Activated CD8-positive, alpha-beta memory T cell treated with anti-CD3 and anti-CD28 coated beads for 1 hour (primary cell): ENCODE measurements around the gene SYT1.

Experiments
- DNase-seq, 2 donors: peaks; one replicate each; pipeline ENCODE4 v3.0.0-alpha.2; 2020; ENCODE audit warnings: low read depth in 1 of 2; ENCODE audit errors: extremely low read depth in 1 of 2

SYT1 gene

GRCh38 chr12:78891646-78892353, 27.2 kb downstream of the SYT1 start:
- no peak for DNase-seq

- no peak for DNase-seq
These were observed 33.8 kb downstream of the SYT1 start for GRCh38 chr12:78898416-78898815.

- DNase-seq: no peak
These were observed 50.3 kb downstream of the SYT1 start for GRCh38 chr12:78914859-78915331.

GRCh38 chr12:78916845-78917480, 52.4 kb downstream of the SYT1 start:
- no peak for DNase-seq

- DNase-seq: no peak
These were observed 52.9 kb downstream of the SYT1 start for GRCh38 chr12:78917513-78917912.

- DNase-seq: no peak
These were observed 53.7 kb downstream of the SYT1 start for GRCh38 chr12:78918268-78918667.

GRCh38 chr12:78928200-78929074, 63.9 kb downstream of the SYT1 start:
- DNase-seq: no peak

- DNase-seq: no peak
These were observed 64.5 kb downstream of the SYT1 start for GRCh38 chr12:78929075-78929418.

GRCh38 chr12:78931466-78931990, 67.0 kb downstream of the SYT1 start:
- DNase-seq: no peak

GRCh38 chr12:78933014-78933413, 68.4 kb downstream of the SYT1 start:
- DNase-seq: no peak

- no peak for DNase-seq
These were observed 73.9 kb downstream of the SYT1 start for GRCh38 chr12:78938341-78939084.

GRCh38 chr12:78949532-78949931, 85.0 kb downstream of the SYT1 start:
- DNase-seq: no peak

GRCh38 chr12:78951803-78952551, 87.4 kb downstream of the SYT1 start:
- DNase-seq: no peak

- no peak for DNase-seq
These were observed 88.0 kb downstream of the SYT1 start for GRCh38 chr12:78952552-78952929.

- no peak for DNase-seq
These were observed 94.4 kb downstream of the SYT1 start for GRCh38 chr12:78958941-78959340.

GRCh38 chr12:78959556-78959955, 95.0 kb downstream of the SYT1 start:
- no peak for DNase-seq

- DNase-seq: no peak
These were observed 96.6 kb downstream of the SYT1 start for GRCh38 chr12:78961171-78961570.

GRCh38 chr12:78963439-78964227, 99.1 kb downstream of the SYT1 start:
- DNase-seq: no peak

- no peak for DNase-seq
These were observed 99.9 kb downstream of the SYT1 start for GRCh38 chr12:78964521-78964920.
